MM.1S (cell line): Measurements from ENCODE around the gene ADGRL3.

Experiments used
- CTCF ChIP-seq: fragments of 300-600 bp; sonication (generic); IDR thresholded peaks from 2 replicates; pipeline ENCODE4 v1.5.1; 2016; ENCODE audit warnings: antibody characterized with exemption, low read length, mixed read lengths
- EZH2 ChIP-seq: fragments of 300-600 bp; sonication (generic); optimal IDR thresholded peaks from 2 replicates; pipeline ENCODE3; 2017; ENCODE audit warnings: low read depth, mild to moderate bottlenecking, antibody characterized with exemption, low read length, mixed read lengths

GRCh38 chr4:61180405-61180804 is 19.7 kb upstream of the ADGRL3 start:
- TF ChIP-seq CTCF (no peak), EZH2 (no peak)
